Transverse colon (tissue), 3 donors: ENCODE measurements around the gene COG5.

ENCODE experiments used
- CTCF ChIP-seq, 5 experiments: fragments of 200-600 bp in 3 of 5; fragments of 450-650 bp in 2 of 5; sonication (generic) in 3 of 5; IDR thresholded peaks; 1 replicate in 2 of 5; 2 replicates in 3 of 5; pipeline ENCODE4 v1.5.1; 2016 to 2017; ENCODE audit warnings: antibody characterized with exemption in 5 of 5, inconsistent platforms in 3 of 5, mild to moderate bottlenecking in 2 of 5, moderate library complexity in 1 of 5
- EP300 ChIP-seq: sonication (generic); formaldehyde crosslinking; IDR thresholded peaks from one replicate; pipeline ENCODE4 v1.6.1; 2017; ENCODE audit warnings: antibody characterized with exemption, low read depth
- POLR2A ChIP-seq: fragments of 450-650 bp; IDR thresholded peaks from one replicate; pipeline ENCODE4 v1.6.1; 2016; ENCODE audit warnings: antibody characterized with exemption, mild to moderate bottlenecking, moderate library complexity

- TF ChIP-seq POLR2A (no peak), CTCF (IDR thresholded peaks at IDR 0.05) (no peak), EP300 (no peak)
These were observed 286.4 kb downstream of the COG5 start for GRCh38 chr7:107277331-107277730.
